HepG2 (cell line): Measurements from ENCODE around the gene CSNK1D. TPM values are rescaled to one million over a fixed set of nuclear protein-coding genes. Genes with fewer than 3 reads are reported as not detected.

ENCODE experiments used
- ARID2 ChIP-seq: sonication (generic); formaldehyde crosslinking; IDR thresholded peaks from 2 replicates; pipeline ENCODE4 v1.8.1; 2022; ENCODE audit warnings: mild to moderate bottlenecking, missing genetic modification reagents, borderline replicate concordance
- BCLAF1 ChIP-seq: fragments of 450-650 bp; IDR thresholded peaks from 2 replicates; pipeline ENCODE4 v1.6.1; 2017; ENCODE audit warnings: mild to moderate bottlenecking
- FOXA1 ChIP-seq, 2 experiments: fragments of 450-650 bp in 1 of 2; sonication (generic) in 1 of 2; formaldehyde crosslinking in 1 of 2; IDR thresholded peaks; 2 replicates each; pipeline versions ENCODE4 v1.4.0 to v1.6.1; 2016 to 2020; ENCODE audit warnings: missing genetic modification reagents in 1 of 2
- KLF15 ChIP-seq: sonication (generic); formaldehyde crosslinking; IDR thresholded peaks from 2 replicates; pipeline ENCODE4 v1.8.1; 2023; ENCODE audit warnings: borderline replicate concordance, mild to moderate bottlenecking, inconsistent platforms, missing genetic modification reagents, mixed read lengths
- LRRFIP1 ChIP-seq: sonication (generic); formaldehyde crosslinking; conservative IDR thresholded peaks from 2 replicates; pipeline ENCODE4 v1.4.0; 2020; ENCODE audit warnings: missing genetic modification reagents
- MTERF4 ChIP-seq: sonication (generic); formaldehyde crosslinking; IDR thresholded peaks from 2 replicates; pipeline ENCODE4 v1.8.0; 2023; ENCODE audit warnings: mild to moderate bottlenecking, missing genetic modification reagents
- SMARCC2 ChIP-seq: fragments of 450-650 bp; IDR thresholded peaks from 2 replicates; pipeline ENCODE4 v1.6.1; 2017; ENCODE audit warnings: antibody characterized with exemption, mild to moderate bottlenecking
- SMYD3 ChIP-seq: sonication (generic); formaldehyde crosslinking; IDR thresholded peaks from 2 replicates; pipeline ENCODE4 v1.8.1; 2023; ENCODE audit warnings: mild to moderate bottlenecking, missing genetic modification reagents
- SOX5 ChIP-seq: IDR thresholded peaks from 2 replicates; pipeline ENCODE4 v1.6.1; 2016; ENCODE audit warnings: borderline replicate concordance
- TOE1 ChIP-seq: sonication (generic); formaldehyde crosslinking; IDR thresholded peaks from 2 replicates; pipeline ENCODE4 v1.4.0; 2020; ENCODE audit warnings: mild to moderate bottlenecking, missing genetic modification reagents
- XRCC5 ChIP-seq: fragments of 200-400 bp; formaldehyde crosslinking; optimal IDR thresholded peaks from 2 replicates; pipeline ENCODE3; 2017; ENCODE audit warnings: mild to moderate bottlenecking, low read length
- YEATS4 ChIP-seq: sonication (generic); formaldehyde crosslinking; IDR thresholded peaks from 2 replicates; pipeline ENCODE4 v1.4.0; 2020; ENCODE audit warnings: missing genetic modification reagents, borderline replicate concordance
- ZBTB3 ChIP-seq: sonication (generic); formaldehyde crosslinking; IDR thresholded peaks from 2 replicates; pipeline ENCODE4 v1.4.0; 2020; ENCODE audit warnings: low read depth, mild to moderate bottlenecking, moderate library complexity, missing genetic modification reagents, borderline replicate concordance
- ZFP91 ChIP-seq: sonication (generic); formaldehyde crosslinking; IDR thresholded peaks from 2 replicates; pipeline ENCODE4 v1.9.0; 2022; ENCODE audit warnings: missing genetic modification reagents, mild to moderate bottlenecking, borderline replicate concordance
- ZGPAT ChIP-seq: IDR thresholded peaks from 2 replicates; pipeline ENCODE4 v1.6.1; 2016; ENCODE audit warnings: mild to moderate bottlenecking
- ZNF235 ChIP-seq: sonication (generic); formaldehyde crosslinking; IDR thresholded peaks from 2 replicates; pipeline ENCODE4 v1.8.1; 2023; ENCODE audit warnings: mild to moderate bottlenecking, missing genetic modification reagents, borderline replicate concordance
- ZNF367 ChIP-seq: sonication (generic); formaldehyde crosslinking; IDR thresholded peaks from 2 replicates; pipeline ENCODE4 v1.4.0; 2020; ENCODE audit warnings: missing genetic modification reagents, borderline replicate concordance
- ZNF598 ChIP-seq: sonication (generic); formaldehyde crosslinking; IDR thresholded peaks from 2 replicates; pipeline ENCODE4 v1.5.1; 2020; ENCODE audit warnings: mild to moderate bottlenecking, missing genetic modification reagents, borderline replicate concordance
- ZNF83 ChIP-seq: sonication (generic); formaldehyde crosslinking; IDR thresholded peaks from 2 replicates; pipeline ENCODE4 v1.4.0; 2020; ENCODE audit warnings: missing genetic modification reagents, mild to moderate bottlenecking, borderline replicate concordance
- polyA plus RNA-seq, 8 experiments: library from polyadenylated mRNA; depleted of rRNA in 3 of 8; stranded (reverse) in 7 of 8; unstranded in 1 of 8; fragments of >200 nt; fragmentation: Illumina TruSeq in 4 of 8; extraction: Trizol in 4 of 8; gene quantifications; 2 replicates each; pipeline versions ENCODE4 v1.2.1 to v1.2.3, GENCODE V29; 2011 to 2016; ENCODE audit warnings: low read depth in 4 of 8, missing spikeins in 1 of 8, mixed read lengths in 1 of 8; ENCODE audit not compliant: insufficient read depth in 1 of 8
- total RNA-seq, 5 experiments: library from RNA; depleted of rRNA; stranded (reverse); fragments of >200 nt; fragmentation: Illumina TruSeq; extraction: Trizol; gene quantifications; 2 replicates each; pipeline ENCODE4 v1.2.3, GENCODE V29; 2016; ENCODE audit warnings: low read depth in 1 of 5

Gene CSNK1D
- total and polyA plus RNA-seq, 2 of the 13 experiments (the other 11 are each of a cell fraction or from before 2014, with no cell fraction given), result 31.5 to 128 TPM

- TF ChIP-seq LRRFIP1 (no peak), SMYD3 (peak; percentile 40; the same call in 1 of the 2 replicates), ZBTB3 (CRISPR knock-in tag) (no peak), FOXA1 (IDR thresholded peaks at IDR 0.05) (no peak), FOXA1 (CRISPR knock-in tag; IDR thresholded peaks at IDR 0.05) (peak; percentile 1; the same call in 1 of the 2 replicates), ZNF598 (CRISPR knock-in tag) (0 out of 2 replicates have a peak, but pooled peaks have one; percentile 4), ZNF83 (no peak), TOE1 (no peak), ARID2 (CRISPR knock-in tag) (peak; percentile 56; the same call in 1 of the 2 replicates), ZNF367 (CRISPR knock-in tag) (no peak), KLF15 (CRISPR knock-in tag) (no peak), ZNF235 (CRISPR knock-in tag) (peak; percentile 55; the same call in 1 of the 2 replicates), YEATS4 (0 out of 2 replicates have a peak, but pooled peaks have one; percentile 65), BCLAF1 (no peak), XRCC5 (no peak), SOX5 (CRISPR knock-in tag) (no peak), ZFP91 (peak; percentile 83; the same call in 1 of the 2 replicates), ZGPAT (CRISPR knock-in tag) (peak; percentile 69; the same call in 1 of the 2 replicates), MTERF4 (CRISPR knock-in tag) (0 out of 2 replicates have a peak, but pooled peaks have one; percentile 3), SMARCC2 (no peak)
Observed at GRCh38 chr17:82242698-82242976, 30.9 kb downstream of the CSNK1D start (continued).
